ENCODE results near the gene ANP32A.

ANP32A gene

DNA sequence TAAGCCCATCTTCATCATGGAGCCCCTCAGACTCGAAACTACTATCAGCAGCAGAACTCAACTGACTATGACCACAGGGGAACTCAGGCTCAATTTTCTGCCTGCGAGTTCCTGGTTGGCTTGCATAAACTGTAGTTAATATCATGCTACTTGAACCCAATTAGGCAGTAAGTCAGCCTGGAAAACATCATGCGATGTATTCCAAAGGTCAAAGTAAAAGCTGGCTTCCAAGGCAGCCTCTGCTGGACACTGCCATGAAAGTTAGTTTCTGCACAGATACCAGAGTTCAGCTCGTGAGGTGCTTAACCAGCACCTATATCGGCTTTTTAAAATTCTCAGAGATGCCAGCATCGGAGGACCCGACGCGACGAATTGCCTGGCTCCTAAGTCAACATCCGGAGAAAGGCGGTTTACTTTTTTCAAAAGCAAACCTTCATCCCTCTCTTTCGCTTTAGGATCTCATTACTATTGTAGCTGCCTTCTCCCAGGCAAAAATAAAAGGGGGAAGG is 3.8 kb downstream of the ANP32A start:
- POLR2A ChIA-PET (ENCODE audit: low non-redundant PET) = interaction anchor here (0.6 kb wide), 2 partner anchors 22 to 114 kb away, joined by 4 to 9 read pairs; no protein-coding TSS in a partner anchor
- H3K27ac ChIP-seq = peak overlapping the region; percentile 93

GRCh38 chr15:68816158-68816557 is 4.5 kb downstream of the ANP32A start:
- DNase-seq (ENCODE audit: low spot score) = no peak
- H3K27ac ChIP-seq = no peak overlapping the region
- CTCF ChIA-PET = interaction anchor here (1.0 kb wide), 1 partner anchor 32 kb away, joined by 3 read pairs; no protein-coding TSS in a partner anchor
- POLR2A ChIA-PET (ENCODE audit: low non-redundant PET) = interaction anchor here (0.6 kb wide), 1 partner anchor 26 kb away, joined by 3 read pairs; no protein-coding TSS in a partner anchor
- TF ChIP-seq, protein P1, sequence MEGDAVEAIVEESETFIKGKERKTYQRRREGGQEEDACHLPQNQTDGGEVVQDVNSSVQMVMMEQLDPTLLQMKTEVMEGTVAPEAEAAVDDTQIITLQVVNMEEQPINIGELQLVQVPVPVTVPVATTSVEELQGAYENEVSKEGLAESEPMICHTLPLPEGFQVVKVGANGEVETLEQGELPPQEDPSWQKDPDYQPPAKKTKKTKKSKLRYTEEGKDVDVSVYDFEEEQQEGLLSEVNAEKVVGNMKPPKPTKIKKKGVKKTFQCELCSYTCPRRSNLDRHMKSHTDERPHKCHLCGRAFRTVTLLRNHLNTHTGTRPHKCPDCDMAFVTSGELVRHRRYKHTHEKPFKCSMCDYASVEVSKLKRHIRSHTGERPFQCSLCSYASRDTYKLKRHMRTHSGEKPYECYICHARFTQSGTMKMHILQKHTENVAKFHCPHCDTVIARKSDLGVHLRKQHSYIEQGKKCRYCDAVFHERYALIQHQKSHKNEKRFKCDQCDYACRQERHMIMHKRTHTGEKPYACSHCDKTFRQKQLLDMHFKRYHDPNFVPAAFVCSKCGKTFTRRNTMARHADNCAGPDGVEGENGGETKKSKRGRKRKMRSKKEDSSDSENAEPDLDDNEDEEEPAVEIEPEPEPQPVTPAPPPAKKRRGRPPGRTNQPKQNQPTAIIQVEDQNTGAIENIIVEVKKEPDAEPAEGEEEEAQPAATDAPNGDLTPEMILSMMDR (conservative IDR thresholded peaks at IDR 0.05; ENCODE audit: low read depth) = no peak

More for the DNA sequence above, 3.8 kb downstream of the ANP32A start:
- DNase-seq (ENCODE audit: low spot score) = no peak
- TF ChIP-seq, protein P1 (conservative IDR thresholded peaks at IDR 0.05; ENCODE audit: low read depth) = no peak
- CTCF ChIA-PET = interaction anchor here (0.7 kb wide), 1 partner anchor 108 kb away, joined by 4 read pairs; no protein-coding TSS in a partner anchor

- TF ChIP-seq, protein P1 (conservative IDR thresholded peaks at IDR 0.05; ENCODE audit: low read depth) = no peak
- ChIA-PET CTCF (interaction anchor here (1.0 kb wide), 2 partner anchors 32 to 265 kb away, joined by 3 read pairs; no protein-coding TSS in a partner anchor), POLR2A (ENCODE audit: low non-redundant PET) (no interaction called here)
- no peak overlapping the region for H3K27ac ChIP-seq
- peak; percentile 25 for DNase-seq (ENCODE audit: low spot score)
Observed at GRCh38 chr15:68815598-68815997, 5.1 kb downstream of the ANP32A start.

- TF ChIP-seq, protein P1 (conservative IDR thresholded peaks at IDR 0.05; ENCODE audit: low read depth) = no peak
- POLR2A ChIA-PET (ENCODE audit: low non-redundant PET) = no interaction called here
- no peak overlapping the region for H3K27ac ChIP-seq
- no peak for DNase-seq (ENCODE audit: low spot score)
- CTCF ChIA-PET = no interaction called here
Observed at GRCh38 chr15:68814596-68814995, 6.1 kb downstream of the ANP32A start.

- no peak overlapping the region for H3K27ac ChIP-seq
- CTCF ChIA-PET = no interaction called here
- TF ChIP-seq, protein P1 (conservative IDR thresholded peaks at IDR 0.05; ENCODE audit: low read depth) = no peak
- POLR2A ChIA-PET (ENCODE audit: low non-redundant PET) = no interaction called here
- no peak for DNase-seq (ENCODE audit: low spot score)
Observed at GRCh38 chr15:68812597-68813431, 7.9 kb downstream of the ANP32A start.

- CTCF ChIA-PET = interaction anchor here (1.1 kb wide), 1 partner anchor 64 kb away, joined by 3 read pairs; no protein-coding TSS in a partner anchor
- TF ChIP-seq, protein P1 (conservative IDR thresholded peaks at IDR 0.05; ENCODE audit: low read depth) = no peak
- no peak for DNase-seq (ENCODE audit: low spot score)
- no peak overlapping the region for H3K27ac ChIP-seq
- POLR2A ChIA-PET (ENCODE audit: low non-redundant PET) = no interaction called here
Observed at GRCh38 chr15:68812069-68812468, 8.6 kb downstream of the ANP32A start.

Data from RWPE1 (cell line).